Osteoblast (primary cell): ENCODE results near the gene SSR2. TPM values are rescaled to one million over a fixed set of nuclear protein-coding genes. Genes with fewer than 3 reads are reported as not detected.
A peak's percentile ranks its signal among the peaks of the same experiment; 100 is the strongest.
"Not testable (repeated sequence)": the region's sequence is repeated elsewhere in the genome, so short reads cannot be mapped to it uniquely, and the experiment has no call there.

Experiments used
- DNase-seq: peaks from one replicate; pipeline ENCODE4 v3.0.0; 2011; ENCODE audit warnings: low spot score, mixed read lengths; ENCODE audit not compliant: insufficient read length; ENCODE audit errors: missing footprints
- H2AFZ ChIP-seq: 2 replicates; pipeline ENCODE4 v1.6.0; 2011; ENCODE audit warnings: mild to moderate bottlenecking, low read length
- H3K27ac ChIP-seq: 2 replicates; pipeline ENCODE4 v1.5.1; 2011; ENCODE audit warnings: mild to moderate bottlenecking, low read depth, low read length, moderate library complexity
- H3K27me3 ChIP-seq: 2 replicates; pipeline ENCODE4 v1.6.0; 2012; ENCODE audit warnings: mild to moderate bottlenecking, control low read depth, inconsistent platforms, low read length, moderate library complexity; ENCODE audit not compliant: insufficient read depth
- H3K36me3 ChIP-seq: 2 replicates; pipeline ENCODE4 v1.5.1; 2011; ENCODE audit warnings: mild to moderate bottlenecking, low read length, control low read depth, moderate library complexity; ENCODE audit not compliant: insufficient read depth
- H3K4me1 ChIP-seq: 2 replicates; pipeline ENCODE4 v1.5.1; 2011; ENCODE audit warnings: mild to moderate bottlenecking, low read length, control low read depth, moderate library complexity; ENCODE audit not compliant: insufficient read depth
- H3K4me2 ChIP-seq: 2 replicates; pipeline ENCODE4 v1.6.0; 2011; ENCODE audit warnings: mild to moderate bottlenecking, low read length; ENCODE audit not compliant: insufficient read depth
- H3K4me3 ChIP-seq: fragments of 200-600 bp; sonication (generic); 3 replicates; pipeline ENCODE4 v1.5.1; 2012; ENCODE audit warnings: mild to moderate bottlenecking, low read length, inconsistent platforms; ENCODE audit not compliant: insufficient read depth
- H3K79me2 ChIP-seq: 2 replicates; pipeline ENCODE4 v1.6.0; 2012; ENCODE audit warnings: mild to moderate bottlenecking, low read length, control low read depth, inconsistent platforms; ENCODE audit not compliant: insufficient read depth
- H3K9me3 ChIP-seq: 2 replicates; pipeline ENCODE4 v1.5.1; 2011; ENCODE audit warnings: low read depth, low read length, control low read depth
- H4K20me1 ChIP-seq: 2 replicates; pipeline ENCODE4 v1.6.0; 2012; ENCODE audit warnings: mild to moderate bottlenecking, low read length, control low read depth; ENCODE audit not compliant: insufficient read depth
- CTCF ChIP-seq: IDR thresholded peaks from 2 replicates; pipeline ENCODE4 v1.5.1; 2011; ENCODE audit warnings: mild to moderate bottlenecking, low read depth, low read length, moderate library complexity; ENCODE audit errors: extremely low read depth
- total RNA-seq: library from RNA; depleted of rRNA; stranded (reverse); fragments of >200 nt; gene quantifications from 2 replicates; pipeline ENCODE4 v1.2.3, GENCODE V29; 2012

Gene SSR2
- total RNA-seq, 1 donor = 415 TPM

DNA sequence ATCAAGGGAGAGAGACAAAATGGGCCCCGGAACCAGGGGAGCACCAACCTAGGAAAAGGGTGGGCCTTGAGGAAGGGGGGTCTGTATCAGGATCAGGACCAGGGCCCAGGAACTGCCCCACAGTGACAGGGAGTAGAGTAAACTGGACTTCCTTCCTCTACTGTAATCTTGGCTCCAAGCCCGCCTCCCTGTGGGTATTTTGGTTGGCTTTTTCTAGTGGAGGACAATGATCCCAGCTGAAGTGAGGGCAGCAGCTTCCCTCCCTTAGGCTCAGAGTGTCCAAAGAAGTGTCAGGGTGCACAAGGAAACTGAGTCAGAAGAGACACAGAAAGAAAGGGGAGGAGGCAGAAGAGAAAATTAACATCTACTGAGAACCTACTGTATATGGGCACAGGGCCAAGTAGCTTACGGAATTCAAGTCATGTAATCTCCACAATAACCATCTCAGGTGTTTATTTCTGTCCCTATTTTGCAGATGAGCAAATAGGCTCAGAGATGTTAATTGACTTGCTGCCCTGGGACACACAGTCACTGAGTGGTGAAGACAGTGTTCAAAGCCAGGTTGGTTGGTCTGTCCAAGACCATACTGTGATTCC lies 28.0 kb upstream of the SSR2 start:
- Histone ChIP-seq H2AFZ (no peak overlapping the region), H4K20me1 (peaks cover 10% of the 10 kb centered on the region), H3K79me2 (peaks cover 19% of the 10 kb centered on the region), H3K4me1 (peaks cover 5% of the 10 kb centered on the region), H3K27me3 (no peaks in the 10 kb centered on the region), H3K36me3 (peaks cover 37% of the 10 kb centered on the region), H3K4me3 (no peak overlapping the region), H3K9me3 (no peaks in the 10 kb centered on the region), H3K27ac (no peak overlapping the region), H3K4me2 (no peak overlapping the region)
- peak; percentile 11 for DNase-seq
- TF ChIP-seq CTCF = no peak

- no peak overlapping the region for H3K27ac ChIP-seq
- peaks cover 3% of the 10 kb centered on the region for H4K20me1 ChIP-seq
- no peak for DNase-seq
- H3K9me3 ChIP-seq = no peaks in the 10 kb centered on the region
- H3K79me2 ChIP-seq = no peaks in the 10 kb centered on the region
- H3K36me3 ChIP-seq = peaks cover 41% of the 10 kb centered on the region
- no peaks in the 10 kb centered on the region for H3K27me3 ChIP-seq
- no peak overlapping the region for H2AFZ ChIP-seq
- peaks cover 9% of the 10 kb centered on the region for H3K4me1 ChIP-seq
- no peak overlapping the region for H3K4me2 ChIP-seq
- TF ChIP-seq CTCF = no peak
- H3K4me3 ChIP-seq = no peak overlapping the region
Observed at GRCh38 chr1:156045076-156045475, 24.3 kb upstream of the SSR2 start.

DNA sequence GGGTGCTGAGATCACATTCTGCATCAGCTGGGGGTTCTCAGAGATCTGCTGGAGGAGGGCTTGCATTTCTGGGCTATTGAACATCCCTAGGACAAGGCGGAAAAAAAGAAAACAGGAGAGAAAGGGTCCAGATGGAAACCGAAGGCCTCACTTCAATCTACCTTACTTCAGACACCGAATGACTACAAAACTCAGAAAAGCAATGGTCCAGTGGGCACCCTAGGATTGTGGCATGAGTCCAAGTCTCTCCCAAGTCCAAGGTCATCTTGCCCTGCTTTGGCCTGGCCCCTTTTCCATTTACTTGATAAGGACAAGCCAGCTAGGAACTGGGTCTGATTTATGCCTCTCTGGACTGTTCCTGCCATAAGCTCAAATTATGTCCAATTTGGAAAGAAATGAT lies 22.1 kb upstream of the SSR2 start:
- DNase-seq = peak; percentile 71
- Histone ChIP-seq H3K27me3 (no peaks in the 10 kb centered on the region), H2AFZ (no peak overlapping the region), H3K4me1 (peaks cover 9% of the 10 kb centered on the region), H4K20me1 (peaks cover 3% of the 10 kb centered on the region), H3K4me3 (no peak overlapping the region), H3K9me3 (no peaks in the 10 kb centered on the region), H3K36me3 (peaks cover 26% of the 10 kb centered on the region), H3K4me2 (no peak overlapping the region), H3K27ac (no peak overlapping the region), H3K79me2 (no peaks in the 10 kb centered on the region)
- no peak for TF ChIP-seq CTCF

- not testable (repeated sequence) for H4K20me1 ChIP-seq, DNase-seq, H2AFZ ChIP-seq, H3K27me3 ChIP-seq, H3K4me3 ChIP-seq, H3K4me2 ChIP-seq, H3K9me3 ChIP-seq, H3K27ac ChIP-seq, H3K4me1 ChIP-seq, H3K79me2 ChIP-seq
- peaks cover 13% of the 10 kb centered on the region for H3K36me3 ChIP-seq
Observed at GRCh38 chr1:156034991-156035390, 14.2 kb upstream of the SSR2 start.
